Muscle layer of duodenum (tissue), 2 donors: ENCODE results near the gene MPND.

Experiments
- H3K27ac ChIP-seq: one replicate; pipeline ENCODE4 v1.7.0; 2013; ENCODE audit warnings: mild to moderate bottlenecking, low read length
- H3K27me3 ChIP-seq: one replicate; pipeline ENCODE4 v1.7.0; 2013; ENCODE audit warnings: low read depth, mild to moderate bottlenecking, control low read depth, low read length
- H3K36me3 ChIP-seq, 2 donors: one replicate each; pipeline ENCODE4 v1.7.0; 2013; ENCODE audit warnings: low read length in 2 of 2, control low read depth in 1 of 2, mild to moderate bottlenecking in 1 of 2; ENCODE audit not compliant: insufficient read depth in 2 of 2, control insufficient read depth in 1 of 2
- H3K4me1 ChIP-seq, 2 donors: one replicate each; pipeline ENCODE4 v1.7.0; 2013; ENCODE audit warnings: low read length in 2 of 2, mild to moderate bottlenecking in 2 of 2, control low read depth in 1 of 2, moderate library complexity in 1 of 2; ENCODE audit not compliant: insufficient read depth in 2 of 2, control insufficient read depth in 1 of 2
- H3K4me3 ChIP-seq, 2 donors: one replicate each; pipeline ENCODE4 v1.7.0; 2013; ENCODE audit warnings: low read length in 2 of 2, low read depth in 1 of 2, mild to moderate bottlenecking in 1 of 2
- H3K9me3 ChIP-seq, 2 donors: one replicate each; pipeline ENCODE4 v1.7.0; 2013; ENCODE audit warnings: low read length in 2 of 2, control low read depth in 1 of 2, mild to moderate bottlenecking in 1 of 2; ENCODE audit not compliant: control insufficient read depth in 1 of 2
- donor health status: healthy.

Gene MPND

DNA sequence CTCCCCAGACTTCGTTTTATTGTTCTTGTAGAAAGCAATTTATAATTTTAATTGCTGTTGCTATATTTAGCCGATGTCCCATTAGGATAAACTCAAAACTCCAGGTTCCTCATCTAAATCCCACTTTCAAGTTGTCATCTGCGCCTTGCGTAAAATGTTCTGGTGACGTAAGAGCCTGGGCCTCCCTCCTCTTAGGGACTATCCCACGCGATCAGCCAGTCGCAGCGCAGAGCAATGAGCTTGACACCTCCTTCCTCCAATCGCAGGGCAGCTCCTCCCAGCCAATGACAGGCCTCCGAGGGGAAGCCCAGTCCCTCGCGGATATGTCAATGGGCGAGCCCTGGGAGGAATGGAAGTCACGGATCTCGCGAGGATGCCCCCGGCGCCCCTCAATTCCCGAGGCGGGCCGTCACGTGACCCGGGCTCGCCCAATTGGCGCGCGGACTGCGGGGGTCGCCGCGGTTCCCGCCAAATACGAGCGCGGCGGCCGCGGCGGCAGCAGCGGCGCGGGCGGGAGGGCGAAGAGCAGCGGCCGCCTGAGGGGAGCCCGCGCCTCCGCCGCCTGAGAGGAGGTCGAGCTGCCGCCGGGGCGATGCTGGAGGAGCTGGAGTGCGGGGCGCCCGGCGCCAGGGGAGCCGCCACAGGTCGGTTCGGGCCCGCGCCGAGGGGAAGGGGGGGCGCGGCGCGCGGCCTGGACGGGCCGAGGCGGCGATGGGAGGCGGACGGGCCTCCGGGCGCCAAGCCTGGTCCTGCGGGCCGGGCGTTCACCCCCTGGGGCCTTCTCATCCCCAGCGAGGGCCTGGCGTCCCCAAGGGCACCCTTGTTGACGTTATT, 59.0 kb downstream of the MPND start, which contains the start of gene CHAF1A:
Gene CHAF1A, plus strand, starts transcription at position 470 of the 834 bp plus-strand sequence. Its CDS starts 123 bp downstream, at position 593.
- H3K4me1 ChIP-seq = peaks cover 6 to 29% of the 10 kb centered on the region in 2 donors

DNA sequence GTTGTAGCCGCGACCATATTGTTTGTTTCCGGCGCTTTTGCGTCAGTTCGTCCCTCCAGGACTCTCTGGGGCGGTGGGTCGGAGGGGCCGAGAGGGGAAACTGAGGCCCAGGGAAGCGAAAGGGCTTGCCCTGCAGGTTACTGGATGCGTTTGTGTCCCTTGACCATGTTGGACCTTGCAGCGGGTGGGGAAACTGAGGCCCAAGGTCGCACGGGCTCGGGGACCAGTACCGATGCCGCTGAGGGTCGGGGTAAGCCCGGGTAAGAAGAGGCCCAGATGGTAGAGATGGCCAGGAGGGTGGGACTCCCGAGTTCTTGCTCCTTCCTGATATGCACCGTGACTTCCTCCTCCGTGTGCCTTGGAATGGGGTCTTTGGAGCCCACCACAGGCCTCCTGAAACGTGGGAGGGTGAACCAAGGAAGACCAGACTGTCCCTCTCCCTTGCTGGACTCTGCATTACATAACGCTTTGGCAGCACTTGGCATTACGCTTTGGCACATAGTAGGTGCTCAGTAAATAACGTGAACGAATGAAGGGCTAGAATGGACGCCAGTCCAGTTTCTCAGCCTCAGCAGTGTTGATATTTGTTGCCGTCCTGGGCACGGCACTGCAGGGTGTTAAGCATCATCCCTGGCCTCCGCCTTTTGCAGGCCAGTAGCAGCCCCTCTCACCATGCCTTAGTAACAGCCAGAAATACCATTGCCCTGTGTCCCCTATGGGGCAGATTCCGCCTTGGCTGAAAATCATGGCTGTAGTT, 59.8 kb downstream of the MPND start:
- Histone ChIP-seq H3K27ac (no peak overlapping the region), H3K4me1 (peaks cover 6 to 21% of the 10 kb centered on the region in 2 donors)

More for the DNA sequence above, 59.0 kb downstream of the MPND start, which contains the start of gene CHAF1A:
- Histone ChIP-seq H3K9me3 (no peaks in the 10 kb centered on the region), H3K27ac (peak within 1 kb of the TSS; percentile 98), H3K27me3 (no peaks in the 10 kb centered on the region), H3K36me3 (no peaks in the 10 kb centered on the region), H3K4me3 (peak within 1 kb of the TSS; percentile 81 to 85)

DNA sequence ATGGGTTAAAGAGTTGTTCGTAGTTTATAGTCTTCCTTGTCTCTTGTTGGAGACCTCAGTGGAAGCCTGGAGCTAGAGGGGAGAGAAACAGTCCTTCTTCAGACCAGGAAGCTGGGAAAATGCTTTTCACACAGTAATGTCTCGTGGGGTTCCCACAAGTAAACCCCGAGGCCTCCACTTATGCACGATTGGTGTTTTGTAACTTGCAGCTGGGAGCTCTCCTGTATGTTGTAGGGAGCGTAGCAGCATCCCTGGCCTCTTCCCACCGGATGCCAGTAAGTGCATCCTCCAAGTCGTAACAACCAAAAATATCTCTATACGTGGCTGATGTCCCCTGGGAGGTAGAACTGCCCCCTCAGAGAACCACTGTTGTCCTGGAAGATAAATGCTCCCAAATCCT, 62.6 kb downstream of the MPND start:
- H3K4me1 ChIP-seq = peaks cover 6 to 9% of the 10 kb centered on the region in 2 donors
- H3K27ac ChIP-seq = no peak overlapping the region
- H3K9me3 ChIP-seq = no peaks in the 10 kb centered on the region
- H3K4me3 ChIP-seq = no peak overlapping the region
- H3K27me3 ChIP-seq = no peaks in the 10 kb centered on the region
- peaks cover 10 to 11% of the 10 kb centered on the region in 2 donors for H3K36me3 ChIP-seq

More for the DNA sequence above, 59.8 kb downstream of the MPND start:
- Histone ChIP-seq H3K36me3 (no peaks in the 10 kb centered on the region), H3K9me3 (no peaks in the 10 kb centered on the region), H3K4me3 (peak overlapping the region; percentile 81 to 85), H3K27me3 (no peaks in the 10 kb centered on the region)

DNA sequence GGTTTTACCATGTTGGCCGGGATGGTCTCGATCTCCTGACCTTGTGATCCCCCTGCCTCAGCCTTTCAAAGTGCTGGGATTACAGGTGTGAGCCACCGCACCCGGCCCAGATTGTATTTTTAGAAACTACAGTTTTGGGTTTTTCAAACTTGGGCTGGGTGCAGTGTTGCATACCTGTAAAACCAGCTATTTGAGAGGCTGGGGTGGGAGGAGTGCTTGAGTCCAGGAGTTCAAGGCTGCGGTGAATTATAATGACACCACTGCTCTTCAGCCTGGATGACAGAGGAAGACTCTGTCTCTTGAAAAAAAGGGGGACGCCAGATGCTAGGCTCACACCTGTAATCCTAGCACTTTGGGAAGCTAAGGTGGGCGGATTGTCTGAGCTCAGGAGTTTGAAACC, 63.3 kb downstream of the MPND start:
- Histone ChIP-seq H3K4me3 (no peak overlapping the region), H3K36me3 (peaks cover 10 to 11% of the 10 kb centered on the region in 2 donors), H3K27ac (no peak overlapping the region), H3K27me3 (no peaks in the 10 kb centered on the region), H3K4me1 (peaks cover 6 to 9% of the 10 kb centered on the region in 2 donors), H3K9me3 (no peaks in the 10 kb centered on the region)

DNA sequence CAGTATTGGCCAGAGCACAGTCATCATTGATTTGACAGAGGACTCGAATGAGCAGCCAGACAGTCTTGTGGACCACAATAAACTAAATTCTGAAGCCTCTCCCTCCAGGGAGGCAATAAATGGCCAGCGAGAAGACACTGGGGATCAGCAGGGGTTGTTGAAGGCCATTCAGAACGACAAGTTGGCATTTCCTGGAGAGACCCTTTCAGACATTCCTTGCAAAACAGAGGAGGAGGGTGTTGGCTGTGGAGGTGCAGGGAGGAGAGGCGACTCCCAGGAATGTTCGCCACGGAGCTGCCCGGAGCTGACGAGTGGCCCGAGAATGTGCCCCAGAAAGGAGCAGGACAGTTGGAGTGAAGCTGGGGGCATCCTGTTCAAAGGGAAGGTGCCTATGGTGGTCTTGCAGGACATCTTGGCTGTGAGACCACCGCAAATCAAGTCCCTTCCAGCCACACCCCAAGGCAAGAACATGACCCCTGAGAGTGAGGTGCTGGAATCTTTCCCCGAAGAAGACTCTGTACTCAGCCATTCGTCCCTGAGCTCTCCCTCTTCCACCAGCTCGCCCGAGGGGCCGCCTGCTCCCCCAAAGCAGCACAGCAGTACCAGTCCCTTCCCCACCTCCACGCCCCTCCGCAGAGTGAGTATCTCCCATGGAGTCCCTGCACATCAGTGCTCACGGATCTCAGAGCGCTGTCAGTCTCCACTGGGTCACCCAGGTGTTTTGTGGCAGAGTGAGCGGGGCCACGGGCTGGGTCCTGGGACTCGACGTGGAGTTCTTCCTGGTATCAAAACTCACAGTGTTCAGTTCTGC, 66.0 kb downstream of the MPND start:
- no peaks in the 10 kb centered on the region for H3K4me1 ChIP-seq
- H3K4me3 ChIP-seq = no peak overlapping the region
- H3K27ac ChIP-seq = no peak overlapping the region
- H3K9me3 ChIP-seq = no peaks in the 10 kb centered on the region
- peaks cover 10 to 17% of the 10 kb centered on the region in 2 donors for H3K36me3 ChIP-seq
- no peaks in the 10 kb centered on the region for H3K27me3 ChIP-seq
